ENCODE measurements around the gene WDFY1. TPM values are rescaled to one million over a fixed set of nuclear protein-coding genes. Genes with fewer than 3 reads are reported as not detected.

The WDFY1 gene
- total and polyA plus RNA-seq, 9 donors, result 24.7 to 39.5 (median 27.5) TPM

- Histone ChIP-seq H3K27ac (ENCODE audit: low read length) (no peak overlapping the region), H3K27me3 (ENCODE audit: control insufficient read depth, insufficient read depth, low read length) (no peaks in the 10 kb centered on the region), H3K4me1 (ENCODE audit: control insufficient read depth, insufficient read depth, low read length) (no peaks in the 10 kb centered on the region), H3K36me3 (ENCODE audit: control insufficient read depth, insufficient read depth, low read length) (peaks cover 14% of the 10 kb centered on the region), H3K9me3 (replicated peaks; ENCODE audit: control insufficient read depth, low read depth, low read length) (no peaks in the 10 kb centered on the region), H3K4me3 (ENCODE audit: low read length) (no peak overlapping the region)
- DNase-seq, result no peak
- 60% methylated on average over 1 of the region's 1 CpG for WGBS (ENCODE audit: insufficient coverage)
These were observed 35.2 kb upstream of the WDFY1 start for GRCh38 chr2:223980397-223980735.

DNA sequence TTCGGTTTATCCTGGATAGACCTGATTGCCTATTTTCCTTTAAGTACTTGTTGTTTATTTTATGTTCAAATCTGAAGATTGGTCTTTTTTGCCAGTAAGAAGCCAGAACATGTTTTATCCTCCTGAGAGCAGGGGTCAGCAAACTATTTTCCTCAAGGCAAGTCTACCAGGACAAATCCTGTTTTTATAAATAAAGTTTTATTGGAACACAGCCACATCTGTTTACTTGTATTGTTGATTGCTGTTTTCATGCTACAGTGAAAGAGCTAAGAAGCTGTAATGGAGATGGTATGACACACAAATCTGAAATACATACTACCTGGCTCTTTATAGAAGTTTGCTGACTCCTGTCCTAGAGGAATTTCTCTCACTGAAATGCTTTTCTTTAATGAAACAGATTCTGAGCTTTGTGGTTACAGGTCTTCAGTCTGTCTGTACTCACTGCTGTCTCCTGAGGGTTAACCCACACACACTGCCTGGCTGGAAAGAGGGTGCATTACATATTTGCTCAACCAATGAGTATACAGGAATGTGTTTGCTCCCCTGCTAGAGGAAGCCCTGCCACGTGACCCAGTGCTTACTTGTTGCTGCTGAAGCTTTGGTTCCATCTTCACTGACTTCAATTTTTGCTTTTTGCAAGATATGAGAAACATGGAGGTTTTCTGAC, 34.7 kb upstream of the WDFY1 start:
- Histone ChIP-seq H3K27ac (ENCODE audit: low read length) (no peak overlapping the region), H3K27me3 (ENCODE audit: control insufficient read depth, insufficient read depth, low read length) (no peaks in the 10 kb centered on the region), H3K36me3 (ENCODE audit: control insufficient read depth, insufficient read depth, low read length) (peaks cover 13% of the 10 kb centered on the region), H3K4me1 (ENCODE audit: control insufficient read depth, insufficient read depth, low read length) (no peaks in the 10 kb centered on the region), H3K9me3 (replicated peaks; ENCODE audit: control insufficient read depth, low read depth, low read length) (no peaks in the 10 kb centered on the region), H3K4me3 (ENCODE audit: low read length) (no peak overlapping the region)
- DNase-seq, result no peak
- 67% methylated on average over 2 of the region's 2 CpGs for WGBS (ENCODE audit: insufficient coverage)

DNA sequence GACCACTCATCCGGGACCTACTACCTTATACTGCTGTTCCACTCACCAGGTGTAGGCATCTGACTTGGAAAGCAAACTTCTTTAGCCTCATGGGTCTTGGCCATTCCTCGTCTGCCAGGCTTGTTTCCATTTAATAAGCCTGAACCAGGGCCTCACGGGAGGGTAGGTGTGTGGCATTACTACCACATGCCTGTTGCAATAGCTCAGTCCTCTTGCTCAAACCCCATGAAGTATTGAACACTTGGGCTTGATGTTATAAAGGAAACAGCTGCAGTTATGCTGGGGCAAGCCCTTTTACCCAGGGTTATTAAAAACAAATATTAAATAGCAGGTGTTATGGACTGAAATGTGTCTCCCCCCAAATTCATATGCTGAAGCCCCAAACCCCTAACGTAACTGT, 33.3 kb upstream of the WDFY1 start:
- Histone ChIP-seq H3K36me3 (ENCODE audit: control insufficient read depth, insufficient read depth, low read length) (peaks cover 10% of the 10 kb centered on the region), H3K27me3 (ENCODE audit: control insufficient read depth, insufficient read depth, low read length) (no peaks in the 10 kb centered on the region), H3K4me1 (ENCODE audit: control insufficient read depth, insufficient read depth, low read length) (no peaks in the 10 kb centered on the region), H3K4me3 (ENCODE audit: low read length) (no peak overlapping the region), H3K27ac (ENCODE audit: low read length) (no peak overlapping the region), H3K9me3 (replicated peaks; ENCODE audit: control insufficient read depth, low read depth, low read length) (no peaks in the 10 kb centered on the region)
- no peak for DNase-seq
- no CpG with 5 or more reads among the region's 4 CpGs for WGBS (ENCODE audit: insufficient coverage)

GRCh38 chr2:223976635-223977226, 31.6 kb upstream of the WDFY1 start:
- Histone ChIP-seq H3K4me3 (ENCODE audit: low read length) (no peak overlapping the region), H3K36me3 (ENCODE audit: control insufficient read depth, insufficient read depth, low read length) (peaks cover 10% of the 10 kb centered on the region), H3K27me3 (ENCODE audit: control insufficient read depth, insufficient read depth, low read length) (no peaks in the 10 kb centered on the region), H3K4me1 (ENCODE audit: control insufficient read depth, insufficient read depth, low read length) (no peaks in the 10 kb centered on the region), H3K9me3 (replicated peaks; ENCODE audit: control insufficient read depth, low read depth, low read length) (no peaks in the 10 kb centered on the region), H3K27ac (ENCODE audit: low read length) (no peak overlapping the region)
- no peak for DNase-seq
- WGBS (ENCODE audit: insufficient coverage), result no CpG with 5 or more reads among the region's 3 CpGs

- Histone ChIP-seq H3K27me3 (ENCODE audit: control insufficient read depth, insufficient read depth, low read length) (no peaks in the 10 kb centered on the region), H3K27ac (ENCODE audit: low read length) (no peak overlapping the region), H3K4me1 (ENCODE audit: control insufficient read depth, insufficient read depth, low read length) (no peaks in the 10 kb centered on the region), H3K4me3 (ENCODE audit: low read length) (no peak overlapping the region), H3K9me3 (replicated peaks; ENCODE audit: control insufficient read depth, low read depth, low read length) (no peaks in the 10 kb centered on the region), H3K36me3 (ENCODE audit: control insufficient read depth, insufficient read depth, low read length) (peaks cover 3% of the 10 kb centered on the region)
- no peak for DNase-seq
- 100% methylated on average over 3 of the region's 3 CpGs for WGBS (ENCODE audit: insufficient coverage)
These were observed 28.5 kb upstream of the WDFY1 start for GRCh38 chr2:223973606-223974005.

- H3K36me3 ChIP-seq (ENCODE audit: control insufficient read depth, insufficient read depth, low read length), result peaks cover 5% of the 10 kb centered on the region
- H3K4me1 ChIP-seq (ENCODE audit: control insufficient read depth, insufficient read depth, low read length), result no peaks in the 10 kb centered on the region
- no peak overlapping the region for H3K4me3 ChIP-seq (ENCODE audit: low read length)
- WGBS (ENCODE audit: insufficient coverage), result 45% methylated on average over 2 of the region's 7 CpGs
- no peak overlapping the region for H3K27ac ChIP-seq (ENCODE audit: low read length)
- H3K27me3 ChIP-seq (ENCODE audit: control insufficient read depth, insufficient read depth, low read length), result no peaks in the 10 kb centered on the region
- no peaks in the 10 kb centered on the region for H3K9me3 ChIP-seq (replicated peaks; ENCODE audit: control insufficient read depth, low read depth, low read length)
- no peak for DNase-seq
These were observed 27.5 kb upstream of the WDFY1 start for GRCh38 chr2:223972656-223973102.

- no peaks in the 10 kb centered on the region for H3K9me3 ChIP-seq (replicated peaks; ENCODE audit: control insufficient read depth, low read depth, low read length)
- H3K27me3 ChIP-seq (ENCODE audit: control insufficient read depth, insufficient read depth, low read length), result no peaks in the 10 kb centered on the region
- DNase-seq, result no peak
- H3K27ac ChIP-seq (ENCODE audit: low read length), result no peak overlapping the region
- H3K4me1 ChIP-seq (ENCODE audit: control insufficient read depth, insufficient read depth, low read length), result no peaks in the 10 kb centered on the region
- no CpG with 5 or more reads among the region's 5 CpGs for WGBS (ENCODE audit: insufficient coverage)
- H3K4me3 ChIP-seq (ENCODE audit: low read length), result no peak overlapping the region
- H3K36me3 ChIP-seq (ENCODE audit: control insufficient read depth, insufficient read depth, low read length), result peaks cover 6% of the 10 kb centered on the region
These were observed 26.6 kb upstream of the WDFY1 start for GRCh38 chr2:223971731-223972130.

DNA sequence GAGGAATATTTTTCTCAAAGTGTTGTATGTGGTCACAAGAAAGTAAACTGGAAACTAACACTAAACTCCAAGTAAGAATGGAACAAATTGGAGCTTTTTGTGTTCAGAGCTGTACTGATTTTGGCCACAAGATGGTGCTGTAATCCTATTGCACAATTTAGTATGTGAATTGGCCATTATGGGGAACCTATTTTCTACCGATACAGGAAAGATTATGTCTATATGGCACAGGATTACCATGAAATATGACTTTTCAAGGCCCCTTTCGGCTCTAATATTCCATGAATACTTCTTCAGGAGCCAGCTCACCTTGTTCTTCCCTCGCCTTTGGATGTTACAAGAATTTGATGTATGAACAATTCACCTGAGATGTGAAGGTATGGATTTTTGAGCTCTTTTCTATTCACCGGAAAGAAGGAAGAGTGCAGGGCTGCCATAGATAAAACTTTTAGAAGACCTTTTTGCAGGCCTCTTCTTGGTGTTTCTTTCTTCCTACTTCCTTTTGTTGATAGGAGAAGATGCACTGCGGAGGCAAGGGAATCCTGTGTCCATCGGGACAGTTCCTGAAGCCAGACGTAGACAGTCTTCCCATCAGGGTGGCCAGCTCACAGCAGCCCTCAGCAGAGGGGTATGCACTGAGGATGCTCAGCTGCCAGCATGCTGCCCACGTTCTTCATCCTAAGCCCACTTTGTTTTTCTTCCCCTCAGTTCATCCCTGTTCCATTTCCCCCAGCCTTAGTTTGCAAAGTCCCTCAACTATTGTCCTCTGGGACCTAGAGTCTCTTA, 25.4 kb upstream of the WDFY1 start:
- peak; percentile 77 for DNase-seq
- H3K4me3 ChIP-seq (ENCODE audit: low read length), result no peak overlapping the region
- 64% methylated on average over 2 of the region's 8 CpGs for WGBS (ENCODE audit: insufficient coverage)
- H3K4me1 ChIP-seq (ENCODE audit: control insufficient read depth, insufficient read depth, low read length), result no peaks in the 10 kb centered on the region
- no peaks in the 10 kb centered on the region for H3K27me3 ChIP-seq (ENCODE audit: control insufficient read depth, insufficient read depth, low read length)
- H3K9me3 ChIP-seq (replicated peaks; ENCODE audit: control insufficient read depth, low read depth, low read length), result no peaks in the 10 kb centered on the region
- no peak overlapping the region for H3K27ac ChIP-seq (ENCODE audit: low read length)
- H3K36me3 ChIP-seq (ENCODE audit: control insufficient read depth, insufficient read depth, low read length), result peaks cover 7% of the 10 kb centered on the region

DNA sequence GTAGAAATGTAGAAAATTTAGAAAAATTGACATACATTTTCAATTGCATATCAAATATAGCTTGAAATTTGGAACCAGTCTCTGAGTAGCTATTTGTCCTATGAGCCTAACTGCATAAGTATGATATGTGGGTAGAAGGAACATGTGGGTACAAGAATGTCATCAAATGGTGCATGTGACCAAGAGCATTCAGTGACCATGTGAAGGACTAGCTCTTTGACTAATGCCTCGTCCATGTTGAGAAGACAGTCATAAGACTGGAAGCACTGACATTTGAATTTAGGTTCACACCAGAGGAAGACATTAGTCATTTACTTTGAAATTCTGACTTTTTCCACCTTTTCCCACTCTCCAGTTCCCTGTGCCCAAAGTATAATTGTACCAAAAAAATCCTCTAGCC, 24.7 kb upstream of the WDFY1 start:
- no peaks in the 10 kb centered on the region for H3K4me1 ChIP-seq (ENCODE audit: control insufficient read depth, insufficient read depth, low read length)
- no CpG with 5 or more reads among the region's 1 CpG for WGBS (ENCODE audit: insufficient coverage)
- H3K4me3 ChIP-seq (ENCODE audit: low read length), result no peak overlapping the region
- DNase-seq, result no peak
- peaks cover 7% of the 10 kb centered on the region for H3K36me3 ChIP-seq (ENCODE audit: control insufficient read depth, insufficient read depth, low read length)
- no peaks in the 10 kb centered on the region for H3K27me3 ChIP-seq (ENCODE audit: control insufficient read depth, insufficient read depth, low read length)
- no peak overlapping the region for H3K27ac ChIP-seq (ENCODE audit: low read length)
- H3K9me3 ChIP-seq (replicated peaks; ENCODE audit: control insufficient read depth, low read depth, low read length), result no peaks in the 10 kb centered on the region

GRCh38 chr2:223969315-223969714, 24.2 kb upstream of the WDFY1 start:
- Histone ChIP-seq H3K27ac (ENCODE audit: low read length) (no peak overlapping the region), H3K27me3 (ENCODE audit: control insufficient read depth, insufficient read depth, low read length) (no peaks in the 10 kb centered on the region), H3K9me3 (replicated peaks; ENCODE audit: control insufficient read depth, low read depth, low read length) (no peaks in the 10 kb centered on the region), H3K4me3 (ENCODE audit: low read length) (no peak overlapping the region), H3K36me3 (ENCODE audit: control insufficient read depth, insufficient read depth, low read length) (peaks cover 7% of the 10 kb centered on the region), H3K4me1 (ENCODE audit: control insufficient read depth, insufficient read depth, low read length) (no peaks in the 10 kb centered on the region)
- no peak for DNase-seq
- WGBS (ENCODE audit: insufficient coverage), result no CpG with 5 or more reads among the region's 3 CpGs

All from muscle of leg (tissue), 11 donors.